Fibroblast of villous mesenchyme (primary cell): ENCODE data around the gene INSRR. TPM values are rescaled to one million over a fixed set of nuclear protein-coding genes. Genes with fewer than 3 reads are reported as not detected.

Experiments used
- DNase-seq: peaks from one replicate; pipeline ENCODE4 v3.0.0-alpha.2; 2010; ENCODE audit warnings: low read depth
- H3K4me3 ChIP-seq: 2 replicates; pipeline ENCODE4 v1.5.1; 2011; ENCODE audit warnings: low read depth, mild to moderate bottlenecking, low read length
- total RNA-seq: library from RNA; depleted of rRNA; stranded (reverse); fragments of >200 nt; gene quantifications from 2 replicates; pipeline ENCODE4 v1.2.3, GENCODE V29; 2012
- TF ChIP-seq, protein P1 (sequence below): IDR thresholded peaks from 2 replicates; pipeline ENCODE4 v1.5.1; 2012; ENCODE audit warnings: low read depth, mild to moderate bottlenecking, low read length; ENCODE audit not compliant: insufficient read depth

The INSRR gene
- total RNA-seq, 1 donor, result not detected

DNA sequence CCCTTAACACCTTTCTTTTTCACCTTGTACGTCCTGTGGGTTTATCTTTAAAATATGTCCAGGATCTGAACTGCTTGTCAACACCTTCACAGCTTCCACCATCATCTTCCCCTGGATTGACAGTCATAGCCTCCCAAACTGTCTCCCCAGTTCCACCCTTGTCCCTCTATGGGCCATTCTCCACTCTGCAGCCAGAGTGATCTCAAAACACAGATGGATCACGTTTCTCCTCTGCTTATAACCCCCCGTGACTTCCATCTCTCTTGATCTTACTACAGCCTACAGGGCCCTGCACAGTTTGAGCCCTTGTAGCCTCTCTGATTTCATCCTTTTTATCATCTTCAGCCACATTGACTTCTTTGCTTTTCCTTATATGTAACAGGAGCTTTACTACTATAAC is 4.3 kb downstream of the INSRR start:
- TF ChIP-seq, protein P1, sequence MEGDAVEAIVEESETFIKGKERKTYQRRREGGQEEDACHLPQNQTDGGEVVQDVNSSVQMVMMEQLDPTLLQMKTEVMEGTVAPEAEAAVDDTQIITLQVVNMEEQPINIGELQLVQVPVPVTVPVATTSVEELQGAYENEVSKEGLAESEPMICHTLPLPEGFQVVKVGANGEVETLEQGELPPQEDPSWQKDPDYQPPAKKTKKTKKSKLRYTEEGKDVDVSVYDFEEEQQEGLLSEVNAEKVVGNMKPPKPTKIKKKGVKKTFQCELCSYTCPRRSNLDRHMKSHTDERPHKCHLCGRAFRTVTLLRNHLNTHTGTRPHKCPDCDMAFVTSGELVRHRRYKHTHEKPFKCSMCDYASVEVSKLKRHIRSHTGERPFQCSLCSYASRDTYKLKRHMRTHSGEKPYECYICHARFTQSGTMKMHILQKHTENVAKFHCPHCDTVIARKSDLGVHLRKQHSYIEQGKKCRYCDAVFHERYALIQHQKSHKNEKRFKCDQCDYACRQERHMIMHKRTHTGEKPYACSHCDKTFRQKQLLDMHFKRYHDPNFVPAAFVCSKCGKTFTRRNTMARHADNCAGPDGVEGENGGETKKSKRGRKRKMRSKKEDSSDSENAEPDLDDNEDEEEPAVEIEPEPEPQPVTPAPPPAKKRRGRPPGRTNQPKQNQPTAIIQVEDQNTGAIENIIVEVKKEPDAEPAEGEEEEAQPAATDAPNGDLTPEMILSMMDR, result no peak
- no peak for DNase-seq
- H3K4me3 ChIP-seq, result no peak overlapping the region

DNA sequence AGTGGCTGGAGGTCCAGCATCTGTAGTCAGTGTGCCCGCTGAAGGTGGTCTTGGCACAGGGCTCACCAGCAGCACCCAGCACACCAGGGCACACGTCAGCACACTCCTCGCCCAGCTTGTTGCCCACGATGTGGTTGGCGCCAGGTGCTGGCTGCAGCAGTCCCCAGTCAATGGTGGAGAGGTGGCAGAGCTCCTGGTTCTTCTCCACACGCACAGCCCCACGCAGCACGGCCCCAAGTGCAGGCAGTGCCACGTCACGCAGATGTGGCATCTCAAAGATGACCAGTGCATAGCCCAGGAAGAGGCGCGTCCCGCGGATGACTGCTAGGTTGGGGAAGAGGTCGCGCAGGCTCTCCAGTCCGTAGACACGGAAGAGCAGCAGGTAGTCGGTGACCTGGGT is 5.2 kb downstream of the INSRR start:
- DNase-seq, result no peak
- H3K4me3 ChIP-seq, result no peak overlapping the region
- TF ChIP-seq, protein P1, result no peak

DNA sequence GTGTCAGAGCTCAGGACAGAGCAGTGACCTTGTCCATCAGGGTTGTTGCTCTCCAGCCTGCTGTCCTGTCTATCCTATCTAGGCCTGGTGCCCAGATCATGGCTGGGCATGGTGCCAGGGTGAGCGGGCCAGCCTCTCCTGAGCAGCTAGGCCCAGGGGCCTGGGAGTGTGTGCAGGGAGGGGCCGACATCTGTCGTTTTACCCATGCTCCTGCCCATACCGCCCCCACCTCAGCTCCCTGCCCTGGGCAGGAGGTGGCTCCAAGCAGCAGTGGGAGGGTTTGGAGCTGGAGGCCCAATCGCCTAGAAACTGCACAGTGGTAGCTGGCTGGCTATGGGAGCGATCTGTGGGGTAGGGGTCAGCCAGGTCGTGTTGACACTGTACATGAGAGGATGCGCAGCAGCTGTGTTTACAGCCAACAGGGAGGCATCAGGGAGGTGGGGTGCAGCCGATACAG is 6.5 kb downstream of the INSRR start:
- H3K4me3 ChIP-seq, result no peak overlapping the region
- TF ChIP-seq, protein P1, result no peak
- DNase-seq, result peak; percentile 61

DNA sequence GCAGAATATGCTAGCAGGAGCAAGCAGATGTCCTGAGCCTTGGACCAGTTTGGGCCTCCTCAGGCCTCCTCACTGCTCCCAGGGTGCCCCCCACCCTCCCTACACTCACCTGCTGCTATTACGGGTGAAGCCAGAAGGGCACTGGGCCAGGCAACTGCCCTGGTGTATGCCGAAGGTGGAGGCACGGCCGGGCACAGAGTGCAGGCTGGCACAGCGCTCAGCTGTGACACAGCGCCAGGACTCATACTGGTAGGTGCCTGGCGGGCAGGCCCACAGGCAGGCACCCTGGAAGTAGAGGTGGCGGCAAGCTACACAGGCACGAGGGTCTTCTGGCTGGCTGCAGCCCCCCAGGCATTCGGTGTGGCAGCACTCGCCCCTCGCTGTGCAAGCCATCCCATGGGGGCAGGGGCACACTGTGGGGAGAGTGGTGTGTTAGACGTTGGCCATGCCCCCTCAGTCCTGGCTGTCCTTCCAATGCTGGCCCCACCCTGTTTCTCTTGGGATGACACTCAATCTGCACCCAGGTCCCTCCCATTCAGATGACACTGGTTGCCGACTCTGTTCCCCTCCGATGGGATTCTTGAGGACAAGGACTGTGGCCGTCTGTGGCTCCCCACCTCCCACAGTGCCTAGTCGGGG is 7.0 kb downstream of the INSRR start:
- TF ChIP-seq, protein P1, result no peak
- no peak for DNase-seq
- no peak overlapping the region for H3K4me3 ChIP-seq

DNA sequence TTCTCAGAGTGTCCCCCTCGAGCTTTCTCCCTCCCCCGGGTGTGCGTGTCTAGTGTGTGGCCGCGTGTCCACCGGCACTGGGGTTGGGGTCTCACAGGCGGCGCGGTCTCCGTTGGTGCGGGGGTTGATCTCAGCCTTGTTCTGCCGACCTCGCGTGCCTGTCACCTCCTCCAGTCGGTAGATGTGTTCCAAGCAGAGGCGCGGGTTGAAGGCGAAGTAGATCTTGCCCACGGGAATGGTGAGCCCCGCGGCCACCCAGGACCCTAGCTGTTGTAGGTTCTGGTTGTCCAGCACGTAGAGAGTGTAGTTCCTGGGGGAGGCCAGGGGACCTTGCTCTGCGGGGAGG is 9.8 kb downstream of the INSRR start:
- DNase-seq, result no peak
- TF ChIP-seq, protein P1, result no peak

DNA sequence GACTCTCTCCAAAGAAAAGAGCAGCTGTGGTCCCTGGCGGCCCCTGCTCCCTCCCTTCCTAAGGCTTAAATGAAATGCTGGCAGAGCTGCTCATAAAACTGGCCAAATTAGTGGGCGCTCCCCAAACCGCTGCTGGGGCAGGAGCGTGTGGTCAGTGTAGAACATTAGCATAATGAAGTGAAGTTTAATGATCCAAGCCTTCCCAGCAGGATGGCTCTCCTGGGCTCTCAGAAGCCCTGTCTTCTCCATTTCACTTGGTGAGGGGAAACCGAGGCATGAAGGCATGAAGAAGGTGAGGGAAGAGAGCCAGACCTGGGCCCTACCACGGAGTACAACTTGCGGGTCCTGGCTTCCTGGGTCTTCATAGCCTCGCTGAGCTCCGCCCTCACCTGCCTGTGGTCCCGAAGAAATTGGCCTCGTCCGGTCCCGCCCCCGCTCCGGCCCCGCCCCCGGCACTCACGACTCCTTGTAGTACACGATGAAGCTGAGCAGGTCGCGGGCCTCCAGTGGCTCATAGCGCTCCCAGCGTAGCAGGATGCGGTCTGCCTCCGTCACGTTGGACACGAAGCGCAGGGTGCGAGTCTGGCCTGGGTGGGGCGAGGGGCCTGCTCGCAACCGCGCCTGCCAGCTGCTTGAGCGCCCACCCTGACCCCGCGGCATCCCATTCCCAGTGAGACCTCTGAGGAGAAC is 10.3 kb downstream of the INSRR start:
- TF ChIP-seq, protein P1, result no peak
- no peak for DNase-seq
- no peak overlapping the region for H3K4me3 ChIP-seq

More for the DNA sequence above, 9.8 kb downstream of the INSRR start:
- H3K4me3 ChIP-seq, result no peak overlapping the region
